ENCODE measurements around the gene DMP1.
"Not testable (repeated sequence)": the region's sequence is repeated elsewhere in the genome, so short reads cannot be mapped to it uniquely, and the experiment has no call there.

Gene DMP1

GRCh38 chr4:87688316-87688715 lies 38.2 kb downstream of the DMP1 start:
- no peak for DNase-seq (ENCODE audit: low spot score)

- not testable (repeated sequence) for DNase-seq (ENCODE audit: low spot score)
These were observed 40.9 kb downstream of the DMP1 start for GRCh38 chr4:87690947-87691346.

GRCh38 chr4:87692060-87692459 lies 42.0 kb downstream of the DMP1 start:
- not testable (repeated sequence) for DNase-seq (ENCODE audit: low spot score)

GRCh38 chr4:87697272-87697671 lies 47.2 kb downstream of the DMP1 start:
- DNase-seq (ENCODE audit: low spot score): no peak

- DNase-seq (ENCODE audit: low spot score): no peak
These were observed 47.9 kb downstream of the DMP1 start for GRCh38 chr4:87697945-87698344.

GRCh38 chr4:87698394-87698793 lies 48.3 kb downstream of the DMP1 start:
- DNase-seq (ENCODE audit: low spot score): no peak

- DNase-seq (ENCODE audit: low spot score): no peak
These were observed 53.9 kb downstream of the DMP1 start for GRCh38 chr4:87704001-87704400.

GRCh38 chr4:87707279-87707918 lies 57.3 kb downstream of the DMP1 start:
- DNase-seq (ENCODE audit: low spot score): no peak
